Gastroesophageal sphincter (tissue), 4 donors: ENCODE measurements around the gene GDAP1L1. TPM values are rescaled to one million over a fixed set of nuclear protein-coding genes. Genes with fewer than 3 reads are reported as not detected.

Experiments used
- ATAC-seq: fragments of 150-250 bp; one replicate; pipeline ENCODE4 v1.9.1; 2016; ENCODE audit warnings: mild to moderate bottlenecking, moderate library complexity
- H3K27ac ChIP-seq, 4 donors: fragments of 200-600 bp; sonication (generic) in 3 of 4; 1 replicate in 3 of 4; 2 replicates in 1 of 4; pipeline ENCODE4 v1.5.1; 2016 to 2019
- H3K27me3 ChIP-seq: fragments of 200-600 bp; sonication (generic); one replicate; pipeline ENCODE4 v1.5.1; 2019
- H3K36me3 ChIP-seq, 2 donors: fragments of 200-600 bp; sonication (generic); one replicate each; pipeline ENCODE4 v1.5.1; 2019; ENCODE audit warnings: control low read depth in 1 of 2
- H3K4me1 ChIP-seq, 3 donors: fragments of 200-600 bp; sonication (generic); 1 replicate in 2 of 3; 2 replicates in 1 of 3; pipeline ENCODE4 v1.5.1; 2016 to 2019; ENCODE audit warnings: control low read depth in 2 of 3
- H3K4me3 ChIP-seq, 2 donors: fragments of 200-600 bp; sonication (generic); one replicate each; pipeline ENCODE4 v1.5.1; 2019; ENCODE audit warnings: mild to moderate bottlenecking in 1 of 2, moderate library complexity in 1 of 2
- H3K9me3 ChIP-seq, 3 donors: fragments of 200-600 bp; sonication (generic); one replicate each; pipeline ENCODE4 v1.5.1; 2017 to 2019; ENCODE audit warnings: control low read depth in 2 of 3
- EP300 ChIP-seq: sonication (generic); formaldehyde crosslinking; IDR thresholded peaks from one replicate; pipeline ENCODE4 v1.6.1; 2017; ENCODE audit warnings: antibody characterized with exemption, mild to moderate bottlenecking
- POLR2A ChIP-seq, 2 donors: fragments of 450-650 bp; IDR thresholded peaks; one replicate each; pipeline ENCODE4 v1.6.1; 2017; ENCODE audit warnings: antibody characterized with exemption in 2 of 2, mild to moderate bottlenecking in 2 of 2, moderate library complexity in 1 of 2
- POLR2AphosphoS5 ChIP-seq: sonication (generic); formaldehyde crosslinking; IDR thresholded peaks from one replicate; pipeline ENCODE4 v1.6.1; 2017; ENCODE audit warnings: antibody characterized with exemption
- WGBS, 2 donors: methylation state at CpG; one replicate each; pipeline ENCODE4 v1.1.5; 2018; ENCODE audit warnings: low coverage in 1 of 2; 5-methylcytosine and 5-hydroxymethylcytosine counted together
- total RNA-seq, 4 donors: library from RNA; depleted of rRNA; stranded (reverse); fragments of >200 nt; gene quantifications; one replicate each; pipeline ENCODE4 v1.1.0, GENCODE V29; 2016
- TF ChIP-seq, protein P1 (sequence below), 4 experiments: fragments of 200-600 bp in 2 of 4; fragments of 450-650 bp in 2 of 4; sonication (generic) in 1 of 4; IDR thresholded peaks; one replicate each; pipeline ENCODE4 v1.5.1; 2017 to 2019; ENCODE audit warnings: antibody characterized with exemption in 4 of 4, mild to moderate bottlenecking in 2 of 4, moderate library complexity in 2 of 4

GDAP1L1 gene
- total RNA-seq, 4 donors from 2014 or later: 0.67 TPM; not detected in 3

DNA sequence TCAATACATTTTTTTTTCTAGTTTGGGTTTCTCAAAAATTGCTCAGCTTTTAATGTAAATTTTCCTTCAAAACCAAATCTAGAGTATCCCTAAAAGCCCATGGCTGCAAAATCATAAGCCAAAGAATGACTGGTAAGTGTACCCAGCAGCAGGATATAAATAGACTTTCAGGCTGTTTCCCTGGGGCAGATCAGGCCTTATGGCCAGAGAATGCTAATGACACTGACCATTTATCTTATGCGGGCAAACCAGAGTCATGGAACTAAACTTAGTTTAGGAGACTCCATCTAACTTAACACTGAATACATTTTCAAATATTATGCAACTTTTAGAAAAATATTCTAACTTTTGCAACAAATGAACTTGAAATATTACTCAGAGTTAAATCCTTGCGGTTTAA is 43.9 kb upstream of the GDAP1L1 start:
- peaks cover 0 to 65% of the 10 kb centered on the region in 2 donors for H3K36me3 ChIP-seq
- H3K9me3 ChIP-seq: no peaks in the 10 kb centered on the region
- TF ChIP-seq, protein P1, sequence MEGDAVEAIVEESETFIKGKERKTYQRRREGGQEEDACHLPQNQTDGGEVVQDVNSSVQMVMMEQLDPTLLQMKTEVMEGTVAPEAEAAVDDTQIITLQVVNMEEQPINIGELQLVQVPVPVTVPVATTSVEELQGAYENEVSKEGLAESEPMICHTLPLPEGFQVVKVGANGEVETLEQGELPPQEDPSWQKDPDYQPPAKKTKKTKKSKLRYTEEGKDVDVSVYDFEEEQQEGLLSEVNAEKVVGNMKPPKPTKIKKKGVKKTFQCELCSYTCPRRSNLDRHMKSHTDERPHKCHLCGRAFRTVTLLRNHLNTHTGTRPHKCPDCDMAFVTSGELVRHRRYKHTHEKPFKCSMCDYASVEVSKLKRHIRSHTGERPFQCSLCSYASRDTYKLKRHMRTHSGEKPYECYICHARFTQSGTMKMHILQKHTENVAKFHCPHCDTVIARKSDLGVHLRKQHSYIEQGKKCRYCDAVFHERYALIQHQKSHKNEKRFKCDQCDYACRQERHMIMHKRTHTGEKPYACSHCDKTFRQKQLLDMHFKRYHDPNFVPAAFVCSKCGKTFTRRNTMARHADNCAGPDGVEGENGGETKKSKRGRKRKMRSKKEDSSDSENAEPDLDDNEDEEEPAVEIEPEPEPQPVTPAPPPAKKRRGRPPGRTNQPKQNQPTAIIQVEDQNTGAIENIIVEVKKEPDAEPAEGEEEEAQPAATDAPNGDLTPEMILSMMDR (IDR thresholded peaks at IDR 0.05): no peak
- no peak for TF ChIP-seq POLR2A (IDR thresholded peaks at IDR 0.05)
- TF ChIP-seq EP300: no peak
- TF ChIP-seq POLR2AphosphoS5: peak; percentile 75
- no peaks in the 10 kb centered on the region for H3K27me3 ChIP-seq
- no peak overlapping the region for H3K4me3 ChIP-seq
- peak overlapping the region; percentile 65 to 100 (median 77) for H3K27ac ChIP-seq
- peak; percentile 67 for ATAC-seq
- WGBS, 2 donors: 55 to 56% methylated on average over 2 of the region's 2 CpGs
- peaks cover 10 to 93% (median 16%) of the 10 kb centered on the region in 3 donors for H3K4me1 ChIP-seq

DNA sequence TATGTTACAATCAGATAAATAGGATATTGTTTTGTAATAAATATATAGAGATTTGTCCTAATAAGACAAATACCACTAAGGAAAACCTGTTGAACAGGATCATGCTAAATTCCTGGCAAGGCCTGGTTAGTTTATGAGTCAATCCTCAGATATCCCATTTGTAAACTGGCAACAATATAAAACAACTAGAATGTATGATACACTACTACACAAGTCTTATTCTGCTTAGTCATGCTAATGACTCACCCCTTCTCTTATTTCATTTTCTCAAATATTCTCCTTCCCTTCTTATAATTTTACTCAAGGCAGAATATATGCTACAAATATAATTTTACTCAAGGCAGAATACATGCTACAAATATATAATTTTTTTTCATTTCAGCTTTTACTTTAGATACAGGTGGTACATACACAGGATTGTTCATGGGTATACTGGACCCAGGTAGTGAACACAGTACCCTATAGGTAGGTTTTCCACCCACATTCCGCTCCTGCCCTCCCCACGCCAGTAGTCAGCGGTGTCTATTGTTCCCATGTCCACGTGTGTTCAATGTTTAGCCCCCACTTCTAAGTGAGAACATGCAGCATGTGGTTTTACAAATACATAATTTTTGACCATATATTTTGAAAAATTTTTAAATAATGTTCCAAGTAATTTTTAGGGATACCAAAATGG is 42.8 kb upstream of the GDAP1L1 start:
- peak; percentile 87 for ATAC-seq
- H3K9me3 ChIP-seq: no peaks in the 10 kb centered on the region
- peaks cover 0 to 54% of the 10 kb centered on the region in 2 donors for H3K36me3 ChIP-seq
- no peak overlapping the region for H3K4me3 ChIP-seq
- H3K4me1 ChIP-seq: peaks cover 14 to 100% (median 16%) of the 10 kb centered on the region in 3 donors
- H3K27ac ChIP-seq: peak overlapping the region; percentile 65 to 100 (median 77)
- TF ChIP-seq POLR2A (IDR thresholded peaks at IDR 0.05): no peak
- peak; percentile 91 for TF ChIP-seq POLR2AphosphoS5
- H3K27me3 ChIP-seq: no peaks in the 10 kb centered on the region
- 86 to 88% methylated on average over 4 of the region's 4 CpGs for WGBS, 2 donors

DNA sequence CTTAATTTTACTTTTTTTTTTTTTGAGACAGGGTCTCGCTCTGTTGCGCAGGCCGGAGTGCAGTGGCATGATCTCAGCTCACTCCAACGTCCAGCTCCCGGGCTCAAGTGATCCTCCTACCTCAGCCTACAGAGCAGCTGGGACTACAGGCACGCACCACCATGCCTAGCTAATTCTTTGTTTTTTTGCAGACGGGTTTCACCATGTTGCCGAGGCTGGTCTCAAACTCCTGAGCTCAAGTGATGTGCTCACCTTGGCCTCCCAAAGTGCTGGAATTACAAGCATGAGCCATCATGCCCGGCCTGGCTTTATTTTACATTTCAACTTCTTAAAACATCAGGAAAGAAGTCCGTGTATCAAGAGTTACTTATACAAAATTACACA is 42.3 kb upstream of the GDAP1L1 start:
- H3K9me3 ChIP-seq: no peaks in the 10 kb centered on the region
- TF ChIP-seq POLR2AphosphoS5: no peak
- TF ChIP-seq POLR2A (IDR thresholded peaks at IDR 0.05): no peak
- TF ChIP-seq EP300: no peak
- TF ChIP-seq, protein P1 (IDR thresholded peaks at IDR 0.05): no peak
- H3K4me1 ChIP-seq: peaks cover 14 to 99% (median 16%) of the 10 kb centered on the region in 3 donors
- peaks cover 0 to 49% of the 10 kb centered on the region in 2 donors for H3K36me3 ChIP-seq
- no peaks in the 10 kb centered on the region for H3K27me3 ChIP-seq
- no peak overlapping the region for H3K4me3 ChIP-seq
- peak overlapping the region; percentile 39 to 100 (median 68) for H3K27ac ChIP-seq
- no peak for ATAC-seq
- WGBS, 2 donors: 86 to 89% methylated on average over 5 to 9 of the region's 10 CpGs

DNA sequence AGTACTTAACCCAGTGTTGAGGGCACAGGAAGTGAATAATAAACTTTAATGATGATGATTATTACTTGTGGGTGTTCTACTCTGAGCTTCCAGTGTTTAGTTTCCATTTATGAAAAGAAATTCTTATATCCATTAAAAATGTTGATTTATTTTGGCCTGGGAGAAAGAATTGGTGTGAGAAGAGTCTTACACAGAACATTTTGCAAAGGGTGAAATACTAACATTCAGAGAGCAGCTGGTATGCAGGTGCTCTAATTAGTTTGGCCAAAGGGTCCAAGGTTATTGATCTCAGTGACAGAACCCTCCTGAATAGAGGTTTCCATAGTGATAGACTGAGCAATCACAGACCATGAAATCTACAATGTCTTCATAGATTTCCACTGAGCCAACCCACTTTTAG is 41.0 kb upstream of the GDAP1L1 start:
- Histone ChIP-seq H3K4me1 (peaks cover 14 to 86% (median 16%) of the 10 kb centered on the region in 3 donors), H3K27ac (peak overlapping the region; percentile 13 to 100 (median 76)), H3K27me3 (no peaks in the 10 kb centered on the region), H3K4me3 (no peak overlapping the region), H3K36me3 (peaks cover 0 to 36% of the 10 kb centered on the region in 2 donors), H3K9me3 (no peaks in the 10 kb centered on the region)
- no peak for TF ChIP-seq POLR2AphosphoS5
- TF ChIP-seq, protein P1 (IDR thresholded peaks at IDR 0.05): no peak
- TF ChIP-seq POLR2A (IDR thresholded peaks at IDR 0.05): no peak
- TF ChIP-seq EP300: no peak
- ATAC-seq: no peak

DNA sequence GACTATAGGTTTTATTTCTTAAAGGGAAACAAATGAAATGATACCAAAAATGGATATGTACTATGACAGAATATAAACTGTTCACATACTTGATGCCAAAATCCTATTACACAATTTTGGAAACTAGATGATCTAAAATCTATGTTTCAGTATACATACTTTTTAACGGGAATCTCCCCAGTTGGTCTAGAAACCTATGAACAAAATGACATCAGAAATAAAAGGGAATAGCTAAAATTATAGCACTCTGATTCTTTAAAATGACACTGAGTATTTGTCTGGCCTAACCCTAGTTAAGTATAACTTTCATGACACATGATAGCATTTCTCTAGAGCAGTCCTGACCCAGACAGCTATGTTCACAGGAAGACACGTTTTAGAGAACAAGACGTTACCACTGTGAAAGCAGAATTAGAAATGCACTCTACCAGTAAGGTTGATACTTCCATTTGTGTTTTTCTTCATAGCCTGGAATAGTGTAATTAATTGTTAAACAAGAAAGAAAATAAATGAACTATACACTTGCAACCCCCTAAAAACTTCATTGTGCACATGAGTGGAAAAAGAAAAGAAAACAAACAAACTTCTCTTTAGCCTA is 39.9 kb upstream of the GDAP1L1 start:
- Histone ChIP-seq H3K9me3 (no peaks in the 10 kb centered on the region), H3K27me3 (no peaks in the 10 kb centered on the region), H3K27ac (peak overlapping the region; percentile 91 to 100 (median 98)), H3K36me3 (peaks cover 0 to 25% of the 10 kb centered on the region in 2 donors), H3K4me3 (peak overlapping the region in 1 of 2 donors; percentile 97), H3K4me1 (peaks cover 14 to 85% (median 16%) of the 10 kb centered on the region in 3 donors)
- 22 to 23% methylated on average over 3 of the region's 3 CpGs for WGBS, 2 donors
- peak; percentile 58 for TF ChIP-seq POLR2AphosphoS5
- TF ChIP-seq, protein P1 (IDR thresholded peaks at IDR 0.05): no peak
- ATAC-seq: no peak
